CD14-positive monocyte (primary cell): ENCODE measurements around the gene EREG. TPM values are rescaled to one million over a fixed set of nuclear protein-coding genes. Genes with fewer than 3 reads are reported as not detected.

ENCODE experiments used
- DNase-seq, 3 donors: peaks; one replicate each; pipeline ENCODE4 v3.0.0-alpha.2; 2011 to 2022
- H2AFZ ChIP-seq: 2 replicates; pipeline ENCODE4 v1.6.0; 2012; ENCODE audit warnings: mild to moderate bottlenecking, low read depth, low read length, inconsistent platforms; ENCODE audit not compliant: insufficient read depth, poor library complexity, severe bottlenecking
- H3K27ac ChIP-seq, 2 donors: 1 replicate in 1 of 2; 2 replicates in 1 of 2; pipeline ENCODE4 v1.5.1; 2012 to 2013; ENCODE audit warnings: low read length in 2 of 2, control low read depth in 1 of 2, inconsistent platforms in 1 of 2, low read depth in 1 of 2, mild to moderate bottlenecking in 1 of 2
- H3K27me3 ChIP-seq, 2 donors: one replicate each; pipeline versions ENCODE4 v1.6.0 to v1.6.1; 2011 to 2013; ENCODE audit warnings: low read length in 2 of 2; ENCODE audit not compliant: control insufficient read depth in 2 of 2, insufficient read depth in 2 of 2
- H3K36me3 ChIP-seq, 2 donors: replicated peaks in 1 of 2; 1 replicate in 1 of 2; 2 replicates in 1 of 2; pipeline versions ENCODE4 v1.5.1 to v1.6.1; 2012 to 2013; ENCODE audit warnings: low read length in 2 of 2, control low read depth in 1 of 2, inconsistent platforms in 1 of 2, mild to moderate bottlenecking in 1 of 2; ENCODE audit not compliant: insufficient read depth in 2 of 2, control insufficient read depth in 1 of 2
- H3K4me1 ChIP-seq, 2 donors: 1 replicate in 1 of 2; 2 replicates in 1 of 2; pipeline versions ENCODE4 v1.5.1 to v1.6.1; 2012 to 2013; ENCODE audit warnings: low read length in 2 of 2, control low read depth in 1 of 2, inconsistent platforms in 1 of 2, mild to moderate bottlenecking in 1 of 2, moderate library complexity in 1 of 2; ENCODE audit not compliant: insufficient read depth in 2 of 2, control insufficient read depth in 1 of 2
- H3K4me2 ChIP-seq: replicated peaks from 2 replicates; pipeline ENCODE3; 2012; ENCODE audit warnings: low read length, moderate library complexity, mild to moderate bottlenecking; ENCODE audit not compliant: poor library complexity, severe bottlenecking; ENCODE audit errors: extremely low read depth
- H3K4me3 ChIP-seq, 3 experiments: fragments of 200-600 bp in 1 of 3; sonication (generic) in 1 of 3; replicated peaks in 1 of 3; 1 replicate in 2 of 3; 2 replicates in 1 of 3; pipeline ENCODE4 v1.5.1; 2011 to 2013; ENCODE audit warnings: low read length in 3 of 3, mild to moderate bottlenecking in 3 of 3, control low read depth in 2 of 3, low read depth in 2 of 3, inconsistent platforms in 1 of 3, moderate library complexity in 1 of 3
- H3K79me2 ChIP-seq: 2 replicates; pipeline ENCODE4 v1.6.0; 2012; ENCODE audit warnings: mild to moderate bottlenecking, control low read depth, inconsistent platforms, low read length, moderate library complexity; ENCODE audit not compliant: insufficient read depth
- H3K9ac ChIP-seq: 2 replicates; pipeline ENCODE4 v1.6.0; 2017; ENCODE audit warnings: low read length, mild to moderate bottlenecking; ENCODE audit not compliant: insufficient read depth, poor library complexity, severe bottlenecking
- H3K9me3 ChIP-seq, 2 donors: replicated peaks in 1 of 2; 1 replicate in 1 of 2; 2 replicates in 1 of 2; pipeline versions ENCODE4 v1.5.1 to v1.6.1; 2012 to 2013; ENCODE audit warnings: low read length in 2 of 2, control low read depth in 1 of 2; ENCODE audit not compliant: control insufficient read depth in 1 of 2, insufficient read depth in 1 of 2
- H4K20me1 ChIP-seq: 2 replicates; pipeline ENCODE4 v1.6.0; 2012; ENCODE audit warnings: mild to moderate bottlenecking, low read length, control low read depth, moderate library complexity; ENCODE audit not compliant: insufficient read depth
- H3K27ac Mint-ChIP-seq, 7 donors: one replicate each; pipeline ENCODE4 v1.8.0; 2020; ENCODE audit warnings: mild to moderate bottlenecking in 7 of 7, mixed read lengths in 7 of 7, moderate library complexity in 6 of 7, inconsistent platforms in 2 of 7
- H3K27me3 Mint-ChIP-seq, 3 donors: one replicate each; pipeline ENCODE4 v1.8.0; 2021 to 2022; ENCODE audit warnings: low read depth in 3 of 3, mild to moderate bottlenecking in 3 of 3, mixed read lengths in 3 of 3, moderate library complexity in 3 of 3, inconsistent platforms in 1 of 3
- H3K36me3 Mint-ChIP-seq, 2 donors: one replicate each; pipeline ENCODE4 v1.8.0; 2020; ENCODE audit warnings: mixed read lengths in 2 of 2, inconsistent platforms in 1 of 2, mild to moderate bottlenecking in 1 of 2
- H3K4me1 Mint-ChIP-seq: one replicate; pipeline ENCODE4 v1.8.0; 2020; ENCODE audit warnings: mild to moderate bottlenecking, mixed read lengths
- H3K4me3 Mint-ChIP-seq, 2 donors: one replicate each; pipeline ENCODE4 v1.8.0; 2020; ENCODE audit warnings: mild to moderate bottlenecking in 2 of 2, mixed read lengths in 2 of 2, moderate library complexity in 1 of 2
- H3K9me3 Mint-ChIP-seq, 7 donors: one replicate each; pipeline ENCODE4 v1.8.0; 2020 to 2022; ENCODE audit warnings: mixed read lengths in 7 of 7, mild to moderate bottlenecking in 6 of 7, moderate library complexity in 6 of 7, inconsistent platforms in 2 of 7
- WGBS: methylation state at CpG from one replicate; pipeline ENCODE4 v1.1.5; 2013; ENCODE audit warnings: missing lambda C conversion rate; ENCODE audit not compliant: insufficient coverage; 5-methylcytosine and 5-hydroxymethylcytosine counted together
- intact Hi-C, 2 donors: fragments of 100-400 bp; cut with micrococcal nuclease; formaldehyde crosslinking; loops; one replicate each; pipeline versions ENCODE4 v1.15.0 to v1.15.1; 2023
- polyA plus RNA-seq, 3 donors: library from polyadenylated mRNA; depleted of rRNA in 1 of 3; unstranded in 2 of 3; stranded (reverse) in 1 of 3; fragments of 300-500 nt in 2 of 3; fragments of >200 nt in 1 of 3; fragmentation: Illumina TruSeq in 2 of 3; gene quantifications; 1 replicate in 2 of 3; 2 replicates in 1 of 3; pipeline ENCODE4 v1.2.3, GENCODE V29; 2012 to 2021
- TF ChIP-seq, protein P1 (sequence below): fragments of 200-600 bp; IDR thresholded peaks from one replicate; pipeline ENCODE4 v1.8.0; 2022; ENCODE audit warnings: antibody characterized with exemption, mild to moderate bottlenecking

The EREG gene
- polyA plus RNA-seq, 3 donors = 2.7 to 17.2 (median 8.2) TPM

DNA sequence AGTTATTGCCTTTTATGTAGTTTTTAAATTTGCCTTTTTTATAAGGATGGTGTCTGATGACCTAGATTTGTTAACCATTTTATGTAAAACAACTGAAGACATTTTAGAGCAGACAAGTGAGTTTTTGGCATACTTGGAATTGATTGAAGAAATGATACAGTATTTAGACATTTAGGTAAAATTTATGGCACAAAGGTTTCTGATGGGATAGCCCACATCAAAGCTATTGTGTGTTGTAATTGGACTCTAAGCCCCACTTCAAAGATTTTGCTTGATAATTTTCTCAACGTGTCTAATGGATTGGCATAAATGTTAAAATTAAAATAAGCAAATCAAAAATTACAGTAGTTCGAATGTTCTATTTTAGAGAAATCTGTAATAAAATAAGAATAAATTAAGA, 39.1 kb upstream of the EREG start:
- Histone ChIP-seq H3K27ac (no peak overlapping the region), H3K27me3 (no peaks in the 10 kb centered on the region), H2AFZ (no peak overlapping the region), H3K4me2 (no peak overlapping the region), H3K9ac (no peak overlapping the region), H3K9me3 (no peaks in the 10 kb centered on the region), H3K79me2 (no peaks in the 10 kb centered on the region), H3K4me3 (no peak overlapping the region), H3K36me3 (no peaks in the 10 kb centered on the region), H4K20me1 (no peaks in the 10 kb centered on the region), H3K4me1 (peaks cover 16 to 21% of the 10 kb centered on the region in 2 donors)
- H3K27ac Mint-ChIP-seq = no peak overlapping the region
- H3K4me3 Mint-ChIP-seq = no peak overlapping the region
- no peaks in the 10 kb centered on the region for H3K36me3 Mint-ChIP-seq
- WGBS = no CpG with 5 or more reads among the region's 2 CpGs
- DNase-seq = no peak
- peaks cover 0 to 2% (median 0%) of the 10 kb centered on the region in 7 donors for H3K9me3 Mint-ChIP-seq
- peaks cover 41% of the 10 kb centered on the region for H3K4me1 Mint-ChIP-seq
- intact Hi-C loops = loop anchor here in 1 of 2 donors (10.0 kb wide), 2 partner anchors 119 to 299 kb away; partner anchors contain the start of gene AREG
- no peaks in the 10 kb centered on the region for H3K27me3 Mint-ChIP-seq
- TF ChIP-seq, protein P1, sequence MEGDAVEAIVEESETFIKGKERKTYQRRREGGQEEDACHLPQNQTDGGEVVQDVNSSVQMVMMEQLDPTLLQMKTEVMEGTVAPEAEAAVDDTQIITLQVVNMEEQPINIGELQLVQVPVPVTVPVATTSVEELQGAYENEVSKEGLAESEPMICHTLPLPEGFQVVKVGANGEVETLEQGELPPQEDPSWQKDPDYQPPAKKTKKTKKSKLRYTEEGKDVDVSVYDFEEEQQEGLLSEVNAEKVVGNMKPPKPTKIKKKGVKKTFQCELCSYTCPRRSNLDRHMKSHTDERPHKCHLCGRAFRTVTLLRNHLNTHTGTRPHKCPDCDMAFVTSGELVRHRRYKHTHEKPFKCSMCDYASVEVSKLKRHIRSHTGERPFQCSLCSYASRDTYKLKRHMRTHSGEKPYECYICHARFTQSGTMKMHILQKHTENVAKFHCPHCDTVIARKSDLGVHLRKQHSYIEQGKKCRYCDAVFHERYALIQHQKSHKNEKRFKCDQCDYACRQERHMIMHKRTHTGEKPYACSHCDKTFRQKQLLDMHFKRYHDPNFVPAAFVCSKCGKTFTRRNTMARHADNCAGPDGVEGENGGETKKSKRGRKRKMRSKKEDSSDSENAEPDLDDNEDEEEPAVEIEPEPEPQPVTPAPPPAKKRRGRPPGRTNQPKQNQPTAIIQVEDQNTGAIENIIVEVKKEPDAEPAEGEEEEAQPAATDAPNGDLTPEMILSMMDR = no peak

DNA sequence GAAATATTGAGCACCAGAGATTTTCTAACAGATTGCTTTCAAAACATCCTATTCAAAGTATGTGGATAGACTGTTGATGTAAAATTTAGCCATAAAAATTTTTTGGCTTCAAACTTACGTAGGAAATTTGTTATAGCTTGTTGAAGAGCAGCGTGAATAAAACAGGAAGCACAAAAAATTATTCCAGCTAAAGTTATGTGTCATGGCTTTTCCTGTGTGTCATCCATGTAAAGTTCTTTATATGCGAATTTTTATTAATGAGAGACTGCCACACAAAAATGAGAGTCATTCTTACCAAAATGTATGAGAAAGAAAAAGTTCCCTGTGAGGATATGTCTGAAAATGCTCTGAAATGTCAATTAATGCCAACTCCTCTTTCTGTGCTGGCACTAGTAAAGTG, 37.2 kb upstream of the EREG start:
- no peaks in the 10 kb centered on the region for H3K27me3 Mint-ChIP-seq

More for the DNA sequence above, 37.2 kb upstream of the EREG start:
- Histone ChIP-seq H3K9me3 (no peaks in the 10 kb centered on the region), H3K9ac (no peak overlapping the region), H4K20me1 (no peaks in the 10 kb centered on the region), H3K27me3 (no peaks in the 10 kb centered on the region), H2AFZ (no peak overlapping the region), H3K4me3 (no peak overlapping the region), H3K4me1 (peaks cover 16 to 21% of the 10 kb centered on the region in 2 donors), H3K36me3 (no peaks in the 10 kb centered on the region), H3K27ac (peak overlapping the region in 1 of 2 donors; percentile 27), H3K4me2 (peak overlapping the region; percentile 11), H3K79me2 (no peaks in the 10 kb centered on the region)
- intact Hi-C loops = loop anchor here in 1 of 2 donors (10.0 kb wide), 2 partner anchors 117 to 297 kb away; partner anchors contain the start of gene AREG
- WGBS = no CpG with 5 or more reads among the region's 3 CpGs
- H3K4me3 Mint-ChIP-seq = no peak overlapping the region
- H3K36me3 Mint-ChIP-seq = no peaks in the 10 kb centered on the region
- TF ChIP-seq, protein P1 = no peak
- H3K27ac Mint-ChIP-seq = peak overlapping the region in 4 of 7 donors; percentile 72 to 93 (median 83)
- peaks cover 0 to 2% (median 0%) of the 10 kb centered on the region in 7 donors for H3K9me3 Mint-ChIP-seq
- H3K4me1 Mint-ChIP-seq = peaks cover 45% of the 10 kb centered on the region
- DNase-seq = peak; percentile 43 to 88 (median 83)
